Measurements from ENCODE around the gene PTPRF.
A peak's percentile ranks its signal among the peaks of the same experiment; 100 is the strongest.

The PTPRF gene

GRCh38 chr1:43513471-43514173, 17.1 kb upstream of the PTPRF start:
- no peak for DNase-seq

DNA sequence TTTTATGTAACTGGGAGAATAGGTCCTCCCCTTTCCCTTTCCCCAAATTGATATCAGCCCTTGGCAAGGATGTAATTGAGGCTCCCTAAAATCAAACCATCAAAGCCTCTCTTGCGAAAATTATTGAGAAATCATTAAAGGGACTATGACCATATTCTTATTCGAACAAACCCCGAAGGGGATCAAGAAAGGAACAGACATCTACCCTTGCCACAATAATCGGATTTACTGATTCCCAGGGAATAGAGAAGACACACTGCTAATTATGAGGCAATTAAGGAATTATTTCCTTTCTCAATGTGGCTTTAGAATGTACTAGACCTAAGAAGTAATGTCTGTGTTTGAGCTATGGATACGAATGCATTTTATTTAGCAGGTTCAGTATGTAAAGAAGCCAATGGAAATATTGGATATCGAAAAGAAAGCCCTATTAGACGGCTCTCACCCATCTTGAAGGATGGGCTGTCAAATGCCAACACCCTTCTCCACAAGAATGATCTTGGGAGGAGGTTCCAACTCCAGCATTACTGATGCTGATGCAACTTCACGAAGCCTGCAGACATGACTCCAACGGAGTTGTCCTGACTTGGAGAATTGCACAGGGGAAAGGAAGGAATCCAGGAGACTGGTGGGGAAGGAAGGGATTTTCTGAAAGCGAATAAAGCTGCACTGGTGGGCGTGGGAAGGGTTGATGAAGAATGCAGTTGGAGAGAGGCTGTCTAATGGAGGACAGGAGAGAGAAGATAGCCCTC, 11.6 kb upstream of the PTPRF start:
- no peak for DNase-seq

DNA sequence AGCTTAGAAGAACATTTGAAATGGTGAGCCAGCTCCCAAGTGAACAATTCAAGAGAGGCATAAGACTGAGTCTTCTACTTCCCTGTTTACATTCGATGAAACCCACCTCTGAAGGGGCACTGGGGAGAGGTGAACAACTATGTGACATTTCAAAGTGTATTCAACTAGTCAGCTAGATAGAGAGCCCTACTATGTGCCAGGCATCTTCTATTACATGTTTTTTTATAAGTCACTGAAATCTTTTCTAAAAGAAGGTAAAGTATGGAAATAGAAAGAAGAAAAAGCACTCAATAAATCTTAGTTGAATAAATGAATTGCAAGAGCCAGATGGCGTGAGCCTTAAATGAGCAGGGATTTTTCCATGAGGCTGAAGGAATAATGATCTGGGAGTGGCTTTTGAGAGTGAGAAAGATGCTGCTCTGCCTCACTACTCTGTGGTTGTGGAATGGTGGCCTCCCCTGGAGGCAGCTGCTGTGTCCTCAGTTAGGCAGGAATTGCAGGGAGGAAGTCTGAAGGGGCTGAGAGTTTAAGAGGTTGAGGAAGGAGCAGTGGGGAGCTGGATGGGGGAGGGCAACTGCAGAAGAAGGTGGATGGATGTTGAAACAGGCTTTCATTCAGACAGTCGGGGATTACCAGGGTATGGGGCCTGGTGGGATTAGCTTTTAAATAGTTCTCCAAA, 10.4 kb upstream of the PTPRF start:
- DNase-seq, result no peak

DNA sequence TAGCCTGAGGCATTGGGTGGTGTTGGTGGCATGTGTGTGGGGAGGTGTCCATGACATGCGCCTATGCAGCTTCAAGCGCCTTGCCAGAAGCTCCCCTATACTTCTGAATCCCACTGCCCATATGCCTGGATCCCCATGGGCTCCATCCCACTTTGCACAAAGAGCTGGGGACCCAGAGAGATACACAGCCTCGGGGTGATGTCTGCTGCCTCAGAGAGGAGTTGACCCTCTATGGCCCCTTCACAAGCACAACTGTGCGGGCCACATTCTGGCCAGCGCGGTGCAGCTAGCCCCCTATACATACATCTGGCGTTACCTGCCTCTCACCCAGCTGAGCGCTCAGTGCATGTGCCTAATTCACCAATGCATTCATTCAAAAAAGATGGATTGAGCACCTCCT, 9.6 kb upstream of the PTPRF start:
- no peak for DNase-seq

GRCh38 chr1:43521756-43522155, 8.9 kb upstream of the PTPRF start:
- no peak for DNase-seq

GRCh38 chr1:43522431-43522775, 8.3 kb upstream of the PTPRF start:
- no peak for DNase-seq

- no peak for DNase-seq
Observed at GRCh38 chr1:43522776-43523480, 7.8 kb upstream of the PTPRF start.

DNA sequence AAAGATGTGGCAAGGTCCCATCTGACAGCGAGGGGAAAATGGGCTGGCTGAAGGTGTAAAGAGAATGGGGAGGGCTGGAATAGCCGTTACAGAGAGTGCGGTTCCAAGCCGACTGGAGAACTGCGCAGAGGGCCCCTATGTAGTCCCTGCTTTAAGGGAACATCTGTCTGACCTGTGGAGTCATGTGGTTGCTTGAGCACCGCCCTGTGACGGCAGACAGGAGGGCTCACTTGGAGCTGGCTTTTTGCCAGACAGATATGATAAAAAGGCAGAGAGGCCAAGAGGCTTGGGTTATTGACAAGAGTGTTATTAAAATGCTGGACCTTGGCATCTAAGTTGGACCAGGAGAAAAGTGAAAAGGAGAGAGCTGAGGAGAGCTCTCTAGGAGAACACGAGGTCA, 5.9 kb upstream of the PTPRF start:
- peak; percentile 16 for DNase-seq

DNA sequence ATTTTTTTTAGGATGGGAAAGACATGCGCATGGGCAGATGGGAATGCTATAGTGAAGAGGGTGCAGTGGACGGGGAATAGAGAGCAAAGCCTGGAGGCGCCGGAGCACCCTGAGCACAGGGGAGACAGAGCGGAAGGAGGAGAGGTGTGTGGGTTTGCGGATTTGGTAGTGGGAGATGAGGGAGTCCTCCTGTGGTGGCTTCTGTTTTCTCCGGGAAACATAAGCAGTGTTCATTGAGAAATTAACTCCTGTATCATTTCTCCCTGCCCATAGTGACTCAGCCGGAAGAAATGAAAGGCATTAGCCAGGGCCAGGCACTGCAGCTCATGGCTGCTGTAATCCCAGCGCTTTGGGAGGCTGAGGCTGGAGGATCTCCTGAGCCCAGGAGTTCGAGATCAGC, 4.7 kb upstream of the PTPRF start:
- DNase-seq, result no peak

DNA sequence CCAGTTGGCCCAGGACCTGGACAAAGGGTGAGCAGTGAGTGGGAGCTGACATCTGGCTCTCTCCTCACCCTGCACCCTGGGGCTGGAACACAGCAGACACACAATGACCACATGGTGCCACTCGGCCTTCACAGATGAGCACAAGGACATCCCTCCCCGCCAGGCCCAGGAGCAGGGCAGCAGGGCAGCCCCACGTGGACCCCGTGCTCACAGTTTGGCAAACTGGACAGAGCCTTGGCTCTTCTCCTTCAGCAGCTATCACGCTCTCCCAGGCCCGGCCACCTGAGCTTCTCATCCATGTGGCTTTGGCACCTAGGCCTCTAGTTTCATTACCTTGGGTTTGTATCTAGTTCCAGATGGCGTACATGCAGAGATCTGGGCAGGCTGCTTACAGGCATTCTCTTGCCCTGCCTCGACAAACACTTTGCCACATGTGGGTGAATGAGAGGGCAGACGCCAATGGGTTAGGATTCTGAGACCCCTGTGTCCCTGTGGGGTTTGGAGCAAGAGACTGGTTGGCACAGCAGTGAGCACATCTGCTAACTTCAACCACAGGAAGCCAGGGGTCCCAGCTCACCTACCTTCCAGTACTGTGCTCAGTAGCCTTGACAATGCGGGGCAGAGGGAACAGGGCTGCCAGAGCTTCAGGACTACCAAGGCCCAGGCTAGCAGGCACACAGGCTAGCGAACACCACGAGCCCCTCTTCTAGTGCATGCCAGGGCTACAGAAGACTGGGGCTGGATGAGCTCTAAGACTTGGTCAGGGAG, 3.4 kb upstream of the PTPRF start:
- no peak for DNase-seq

DNA sequence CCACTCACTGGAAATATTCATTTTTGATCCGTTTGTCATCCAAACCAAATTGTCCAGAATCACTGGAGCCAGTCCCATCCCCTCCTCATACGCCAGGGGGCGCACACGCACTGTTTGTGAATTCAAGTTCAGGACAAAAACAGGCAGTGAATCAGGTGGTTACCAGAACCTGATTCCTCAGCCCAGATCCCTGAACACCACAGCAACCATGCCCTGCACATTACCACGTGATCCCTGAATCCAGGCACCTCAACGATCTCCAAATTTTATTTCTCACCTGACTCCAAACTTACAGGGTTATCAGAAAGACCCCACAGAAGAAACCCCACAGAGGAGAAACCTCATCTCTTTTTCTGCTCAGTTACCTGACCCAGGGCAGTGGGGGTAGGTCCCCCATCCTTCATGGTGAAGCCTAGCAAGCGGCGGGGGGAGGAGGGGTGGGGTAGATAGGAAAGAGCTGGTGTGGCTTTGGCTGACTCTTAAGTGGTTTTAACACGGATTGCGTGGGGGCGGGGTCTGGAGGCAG, 1.4 kb upstream of the PTPRF start:
- peak; percentile 71 for DNase-seq

GRCh38 chr1:43531107-43531905, 623 bp downstream of the PTPRF start:
- DNase-seq, result no peak

DNA sequence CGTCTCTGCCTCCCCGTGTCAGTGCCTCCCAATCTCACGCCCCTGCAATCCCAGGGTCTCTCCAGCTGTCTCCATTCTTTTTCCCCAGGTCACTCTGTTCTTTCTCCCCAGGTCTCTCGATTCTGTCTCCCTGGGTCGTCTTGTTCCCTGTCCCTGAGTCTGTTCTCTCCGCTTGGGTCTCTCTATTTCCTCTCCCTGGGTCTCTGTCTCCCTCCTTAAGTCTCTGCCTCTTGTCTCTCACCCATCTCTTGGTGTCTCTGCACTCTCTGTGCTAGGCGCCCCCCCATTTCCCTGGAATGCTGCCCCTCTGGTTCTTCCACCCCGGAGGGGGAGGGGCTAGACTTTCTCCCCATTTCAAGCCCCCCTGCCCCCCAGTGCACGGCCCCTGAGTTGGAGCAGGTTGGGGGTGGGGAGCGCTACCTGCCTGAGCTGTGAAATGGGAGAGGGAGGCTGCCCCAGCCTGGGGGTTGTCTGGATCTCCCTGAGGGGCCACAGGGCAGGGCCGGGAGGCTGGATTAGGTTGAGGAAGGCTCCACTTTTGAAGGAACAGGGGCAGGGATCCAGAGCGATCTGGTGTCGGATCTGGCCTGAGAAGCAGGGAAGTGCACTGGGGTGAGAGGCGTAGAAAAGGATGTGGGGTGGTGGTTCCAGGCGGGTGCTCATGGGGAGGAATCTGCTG, 1.4 kb downstream of the PTPRF start:
- DNase-seq, result no peak

DNA sequence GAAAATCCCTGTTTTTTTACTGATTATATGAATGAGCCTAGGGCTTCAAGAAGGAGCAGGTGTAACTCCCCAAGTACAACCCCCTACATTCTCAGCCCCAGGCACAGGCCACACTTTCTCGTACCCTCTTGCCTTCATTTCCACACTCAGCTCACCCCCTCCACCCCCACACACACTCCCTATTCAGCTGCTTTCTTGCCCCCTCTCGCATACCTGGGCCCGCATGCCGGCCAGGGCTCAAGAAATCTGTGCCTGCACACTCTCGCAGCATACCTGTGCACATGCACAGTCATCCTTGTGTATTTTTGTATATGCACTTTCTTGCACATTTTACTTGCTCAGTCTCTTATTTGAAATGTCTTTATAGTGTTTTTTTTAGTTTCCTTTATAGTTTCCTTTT, 2.0 kb downstream of the PTPRF start:
- DNase-seq, result no peak

DNA sequence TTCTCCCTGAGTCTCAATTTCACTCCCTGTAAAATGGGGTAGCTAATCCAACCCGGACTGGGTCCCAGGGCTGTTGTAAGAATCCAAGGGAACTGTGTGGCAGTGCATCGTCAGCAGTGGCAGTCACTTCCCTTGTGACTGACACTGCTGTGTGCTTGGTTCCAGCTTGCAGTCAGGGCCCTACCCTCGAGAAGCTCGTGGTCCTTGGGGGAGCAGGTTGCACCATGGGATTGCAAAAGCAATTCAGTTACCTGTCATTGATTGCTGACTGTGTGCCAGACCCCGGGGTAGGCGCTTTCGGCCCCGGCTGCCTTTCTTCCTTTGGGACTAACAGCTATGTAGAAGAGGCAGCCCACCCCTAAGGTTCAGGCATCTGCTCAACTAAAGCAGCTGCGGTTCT, 2.9 kb downstream of the PTPRF start:
- DNase-seq, result no peak

- DNase-seq, result no peak
Observed at GRCh38 chr1:43534256-43534655, 3.6 kb downstream of the PTPRF start.

DNA sequence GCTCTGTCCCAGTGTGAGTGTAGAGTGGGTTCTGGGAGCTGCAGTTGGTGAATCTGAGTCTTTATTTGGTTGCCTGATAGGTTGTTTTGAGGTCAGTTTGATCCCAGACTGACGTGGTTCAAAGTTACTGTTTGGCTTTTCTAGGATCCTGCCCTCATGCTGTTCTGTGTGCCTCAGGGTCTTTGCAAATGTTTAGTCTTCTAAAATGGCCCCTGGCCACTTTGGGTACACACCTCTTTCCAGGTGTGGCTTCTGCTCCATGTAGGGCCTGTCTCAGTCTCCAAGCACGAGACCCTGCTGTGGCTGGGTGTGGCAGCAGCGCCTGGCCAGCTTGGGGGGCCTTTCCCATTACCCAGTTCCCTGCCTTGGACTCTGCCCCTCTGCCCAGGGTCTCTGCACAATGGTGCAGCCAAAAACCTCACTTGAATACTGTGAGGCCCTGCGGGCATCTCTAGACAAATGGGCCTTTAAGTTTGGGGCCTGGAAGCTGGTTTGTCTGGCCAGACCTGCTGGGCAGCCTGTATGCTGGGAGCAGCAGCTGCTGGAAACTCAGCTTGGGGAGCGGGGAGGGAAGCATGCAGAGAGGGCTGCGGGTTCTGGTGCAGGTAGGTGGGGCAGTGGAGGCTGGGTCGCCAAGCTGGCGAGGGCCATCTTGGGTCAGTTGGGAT, 5.6 kb downstream of the PTPRF start:
- no peak for DNase-seq

- DNase-seq, result no peak
Observed at GRCh38 chr1:43536864-43537358, 6.2 kb downstream of the PTPRF start.

- no peak for DNase-seq
Observed at GRCh38 chr1:43537423-43538142, 6.9 kb downstream of the PTPRF start.

DNA sequence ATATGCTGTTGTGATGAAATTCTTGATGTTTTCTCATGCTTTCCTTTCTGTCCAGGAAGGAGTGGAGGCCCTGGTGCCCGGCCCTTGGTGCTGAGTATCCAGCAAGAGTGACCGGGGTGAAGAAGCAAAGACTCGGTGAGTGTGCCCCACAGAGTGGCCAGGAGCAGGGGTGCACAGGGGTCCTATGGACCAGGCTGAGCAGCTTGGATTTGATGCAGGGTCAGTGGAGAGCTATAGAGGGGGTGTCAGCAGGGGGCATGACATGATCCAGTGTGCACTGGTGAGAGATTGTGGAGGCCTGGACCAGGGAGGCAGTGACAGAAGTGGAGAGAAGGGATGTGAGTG, 7.4 kb downstream of the PTPRF start:
- DNase-seq, result no peak
